Measurements from ENCODE around the gene CYP27C1. TPM values are rescaled to one million over a fixed set of nuclear protein-coding genes. Genes with fewer than 3 reads are reported as not detected.

The CYP27C1 gene
- total RNA-seq, 1 donor from 2014 or later: not detected

DNA sequence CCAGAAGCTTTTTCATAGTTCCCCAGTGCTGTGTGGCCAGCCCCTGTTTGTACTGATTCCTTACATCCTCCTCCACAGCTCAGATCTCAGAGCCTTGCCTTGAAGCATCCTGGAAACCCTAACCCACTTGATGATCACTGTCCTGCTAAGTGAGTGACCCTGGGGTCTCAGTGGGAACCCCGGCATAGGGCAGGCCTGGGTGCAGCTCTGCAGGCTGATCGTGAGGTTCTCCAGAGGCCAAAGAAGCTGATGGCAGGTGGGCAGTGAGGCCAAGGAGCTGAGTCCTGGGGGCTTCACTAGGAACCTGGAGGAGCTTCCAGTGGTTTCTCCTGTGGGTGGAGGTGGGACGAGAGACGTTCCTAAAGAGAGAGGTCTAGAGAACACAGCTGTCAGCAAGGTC, 65.7 kb downstream of the CYP27C1 start:
- intact Hi-C loops (cut with micrococcal nuclease): no loop called here

GRCh38 chr2:127153691-127154158, 66.4 kb downstream of the CYP27C1 start:
- intact Hi-C loops (cut with micrococcal nuclease): no loop called here

DNA sequence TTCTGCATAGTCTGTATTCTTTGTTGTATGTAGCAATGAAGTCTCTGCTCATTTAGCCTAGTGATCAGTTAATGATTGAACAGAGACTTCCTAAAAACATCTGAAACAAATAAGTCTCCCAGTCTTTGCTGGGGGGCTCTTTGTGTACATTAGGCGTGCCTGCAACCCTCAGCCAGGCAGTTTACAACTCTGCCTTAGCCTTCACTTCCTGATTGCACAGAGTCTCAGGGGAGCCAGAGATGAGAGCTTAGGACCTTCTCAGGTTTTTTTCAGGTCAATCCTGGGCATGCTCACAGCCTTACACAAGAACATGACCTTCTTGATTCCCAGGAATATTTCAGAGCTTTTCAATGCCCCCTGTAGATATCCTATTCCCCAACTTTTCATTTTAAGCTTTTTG, 69.1 kb downstream of the CYP27C1 start:
- intact Hi-C loops (cut with micrococcal nuclease): no loop called here

DNA sequence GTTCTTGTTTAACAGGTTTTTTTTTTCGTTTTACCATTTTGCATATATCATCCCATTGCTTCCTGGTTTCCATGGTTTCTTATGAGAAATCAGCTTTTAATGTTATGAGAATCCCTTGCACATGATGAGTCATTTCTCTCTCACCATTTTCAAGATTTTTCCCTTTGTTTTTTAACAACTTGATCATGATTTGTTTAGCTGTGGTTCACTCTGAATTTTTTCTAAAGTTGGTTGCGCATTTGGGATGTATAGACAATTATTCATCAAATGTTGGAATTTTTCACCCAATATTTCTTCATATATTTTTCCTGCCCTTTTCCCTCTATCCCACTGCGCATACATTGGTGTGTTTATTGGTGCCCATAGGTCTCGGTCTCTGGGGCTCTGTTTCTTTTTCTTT, 70.7 kb downstream of the CYP27C1 start:
- intact Hi-C loops (cut with micrococcal nuclease): no loop called here

- intact Hi-C loops (cut with micrococcal nuclease): no loop called here
Observed at GRCh38 chr2:127146820-127147502, 73.1 kb downstream of the CYP27C1 start.

- intact Hi-C loops (cut with micrococcal nuclease): no loop called here
Observed at GRCh38 chr2:127146071-127146725, 73.9 kb downstream of the CYP27C1 start.

GRCh38 chr2:127145280-127145895, 74.7 kb downstream of the CYP27C1 start:
- intact Hi-C loops (cut with micrococcal nuclease): no loop called here

DNA sequence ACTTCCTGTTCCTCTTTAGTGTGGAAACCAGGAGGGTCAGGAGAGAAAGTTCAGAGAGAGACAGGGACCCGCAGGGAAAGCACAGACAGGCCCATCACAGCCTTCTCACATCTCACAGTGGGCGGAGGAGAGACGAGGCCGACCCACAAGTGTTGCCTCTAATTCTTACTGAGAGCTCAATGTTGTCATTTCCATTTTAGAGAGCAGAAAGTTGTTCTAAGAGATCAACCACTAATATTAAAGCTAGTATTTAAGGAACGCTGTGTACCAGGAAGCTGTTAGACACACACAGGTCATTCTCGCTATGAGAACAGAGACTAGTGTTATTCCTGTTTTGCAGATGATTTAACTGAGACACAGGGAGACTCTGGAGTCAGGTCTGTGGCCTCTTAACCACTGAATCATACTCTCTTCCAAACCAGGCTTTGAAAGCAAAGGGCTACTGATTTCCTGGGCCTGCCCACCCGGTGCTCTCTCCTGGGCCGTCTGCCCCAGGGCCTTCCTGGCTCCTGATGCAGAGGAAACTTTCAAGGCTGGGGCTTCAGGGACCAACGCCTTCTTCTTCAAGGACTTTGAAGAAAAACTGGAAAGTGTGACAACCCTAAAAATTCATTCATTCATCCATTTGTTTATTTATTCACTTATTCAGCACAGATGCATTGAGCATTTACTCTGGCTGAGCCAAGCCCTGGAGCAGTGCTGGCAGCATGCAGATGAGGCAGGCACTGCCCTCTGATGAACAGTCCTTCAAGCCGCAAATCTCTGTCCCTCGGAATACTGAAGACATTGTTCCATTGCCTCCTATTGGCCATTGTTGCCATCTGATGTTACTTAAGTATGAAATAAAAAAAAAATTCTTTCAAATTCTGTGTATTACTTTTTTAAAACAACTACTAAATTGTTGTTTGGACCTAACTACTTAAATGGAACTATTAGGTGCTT, 76.0 kb downstream of the CYP27C1 start:
- intact Hi-C loops (cut with micrococcal nuclease): no loop called here

GRCh38 chr2:127142663-127143630, 77.2 kb downstream of the CYP27C1 start:
- intact Hi-C loops (cut with micrococcal nuclease): no loop called here

- intact Hi-C loops (cut with micrococcal nuclease): no loop called here
Observed at GRCh38 chr2:127140538-127140937, 79.6 kb downstream of the CYP27C1 start.

GRCh38 chr2:127139766-127140165, 80.3 kb downstream of the CYP27C1 start:
- intact Hi-C loops (cut with micrococcal nuclease): no loop called here

DNA sequence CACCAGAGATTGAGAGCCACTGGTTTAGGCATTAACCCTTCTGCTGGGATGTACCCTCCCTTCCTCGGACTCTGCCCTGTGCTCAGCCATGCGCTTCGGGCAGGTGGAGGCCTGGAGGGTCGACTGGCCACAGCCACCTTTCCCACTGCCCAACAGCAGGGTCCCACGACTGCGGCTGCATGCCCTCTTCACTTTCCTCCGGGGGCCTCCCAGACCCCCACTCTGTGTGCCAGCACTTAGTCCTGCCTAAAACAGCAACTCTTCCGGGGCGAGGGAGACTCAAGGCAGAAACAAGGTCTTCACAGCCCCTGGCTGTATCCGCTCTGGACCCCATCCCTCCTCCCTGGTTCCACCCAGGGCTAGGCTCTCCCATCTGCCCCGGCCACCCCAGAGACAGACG, 81.8 kb downstream of the CYP27C1 start:
- intact Hi-C loops (cut with micrococcal nuclease): no loop called here

DNA sequence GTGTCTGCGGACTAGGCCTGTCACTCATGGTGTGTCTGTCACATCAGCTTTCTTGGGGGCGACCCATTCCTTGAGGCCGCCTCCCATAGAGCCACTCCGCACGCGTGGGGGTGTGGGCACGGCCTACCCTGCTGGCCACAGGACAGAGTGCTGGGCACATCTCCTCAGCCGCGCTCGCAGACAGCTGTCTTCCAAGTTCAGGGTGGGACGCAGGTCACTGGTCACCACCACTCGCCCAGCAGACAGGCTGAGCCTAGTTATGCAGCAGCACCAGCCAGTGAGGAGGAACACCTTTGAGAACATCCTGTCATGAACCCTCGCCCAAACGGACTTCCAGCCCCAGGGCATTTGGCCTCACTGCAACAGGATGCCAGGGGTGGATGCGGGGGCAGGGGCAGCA, 82.4 kb downstream of the CYP27C1 start:
- intact Hi-C loops (cut with micrococcal nuclease): no loop called here

GRCh38 chr2:127137225-127137624, 82.9 kb downstream of the CYP27C1 start:
- intact Hi-C loops (cut with micrococcal nuclease): no loop called here

- intact Hi-C loops (cut with micrococcal nuclease): no loop called here
Observed at GRCh38 chr2:127134833-127135830, 85.0 kb downstream of the CYP27C1 start.

GRCh38 chr2:127134235-127134634, 85.9 kb downstream of the CYP27C1 start:
- intact Hi-C loops (cut with micrococcal nuclease): no loop called here
